Upper lobe of right lung (tissue), 1 donor: ENCODE results near the gene RNF121. TPM values are rescaled to one million over a fixed set of nuclear protein-coding genes. Genes with fewer than 3 reads are reported as not detected.

ENCODE experiments used
- ATAC-seq: fragments of 200-7000 bp; cut with Tn5 transposase; one replicate; pipeline ENCODE4 v1.9.1; 2020; ENCODE audit warnings: mild to moderate bottlenecking, moderate library complexity
- DNase-seq: peaks from one replicate; pipeline ENCODE4 v3.0.0-alpha.2; 2020
- H3K27ac ChIP-seq: fragments of 200-600 bp; one replicate; pipeline ENCODE4 v1.8.0; 2022
- H3K27me3 ChIP-seq: fragments of 200-600 bp; one replicate; pipeline ENCODE4 v1.8.0; 2022; ENCODE audit warnings: mild to moderate bottlenecking
- H3K36me3 ChIP-seq: fragments of 200-600 bp; one replicate; pipeline ENCODE4 v1.8.0; 2022
- H3K4me1 ChIP-seq: fragments of 200-600 bp; one replicate; pipeline ENCODE4 v1.8.0; 2022
- H3K4me3 ChIP-seq: fragments of 200-600 bp; one replicate; pipeline ENCODE4 v1.8.0; 2022; ENCODE audit warnings: mild to moderate bottlenecking
- H3K9me3 ChIP-seq: fragments of 200-600 bp; one replicate; pipeline ENCODE4 v1.8.0; 2022
- intact Hi-C: fragments of 100-400 bp; cut with DNase I; formaldehyde crosslinking; loops from one replicate; pipeline ENCODE4 v1.11.0; 2022
- total RNA-seq: library from RNA; stranded (reverse); fragmentation: NEBNext Ultra II Directional; extraction: Animal tissue kit (Norgen Biotek cat#: 25700); gene quantifications from one replicate; pipeline ENCODE4 v1.2.1, GENCODE V29; 2021
- TF ChIP-seq, protein P1 (sequence below): fragments of 200-600 bp; IDR thresholded peaks from one replicate; pipeline ENCODE4 v1.8.0; 2022; ENCODE audit warnings: antibody characterized with exemption
- donor health status: DM: no; HTN: yes; CAD: no; lungs with severe emphysema.

RNF121 gene
- total RNA-seq, 1 donor from 2014 or later = 26.8 TPM

DNA sequence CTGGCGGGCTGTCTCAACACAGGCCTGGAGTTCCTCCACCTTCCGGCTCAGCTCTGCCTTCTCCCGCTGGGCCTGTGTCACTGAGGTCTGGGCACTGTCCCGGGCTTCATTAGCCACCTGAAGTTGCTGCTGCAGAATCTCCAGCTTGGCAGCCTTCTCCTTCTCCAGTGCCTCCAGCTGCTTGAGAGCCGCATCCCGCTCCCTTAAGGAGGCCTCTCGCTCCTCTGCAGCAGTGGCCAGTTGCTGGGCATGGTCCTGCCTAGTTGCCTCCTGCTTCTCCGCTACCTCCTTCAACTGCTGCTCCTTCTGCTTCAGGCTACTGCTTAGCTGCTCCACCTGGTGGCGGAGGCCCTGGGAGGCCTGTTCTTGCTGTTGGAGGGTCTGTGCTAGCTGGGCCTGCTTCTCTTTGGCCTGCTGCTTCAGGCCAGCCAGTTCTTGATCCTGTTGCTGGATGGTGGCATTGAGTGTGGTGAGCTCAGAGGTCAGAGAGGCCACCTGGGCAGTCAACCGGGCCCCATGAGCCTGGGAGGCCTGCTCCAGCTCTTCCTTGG, 86.7 kb downstream of the RNF121 start:
- intact Hi-C loops = loop anchor here (5.0 kb wide), 1 partner anchor 77 kb away; no protein-coding TSS in a partner anchor
- H3K36me3 ChIP-seq = peaks cover 100% of the 10 kb centered on the region
- H3K9me3 ChIP-seq = no peaks in the 10 kb centered on the region
- H3K27ac ChIP-seq = no peak overlapping the region
- H3K27me3 ChIP-seq = no peaks in the 10 kb centered on the region
- H3K4me3 ChIP-seq = no peak overlapping the region
- peaks cover 13% of the 10 kb centered on the region for H3K4me1 ChIP-seq
- peak; percentile 53 for DNase-seq
- ATAC-seq = no peak
- TF ChIP-seq, protein P1, sequence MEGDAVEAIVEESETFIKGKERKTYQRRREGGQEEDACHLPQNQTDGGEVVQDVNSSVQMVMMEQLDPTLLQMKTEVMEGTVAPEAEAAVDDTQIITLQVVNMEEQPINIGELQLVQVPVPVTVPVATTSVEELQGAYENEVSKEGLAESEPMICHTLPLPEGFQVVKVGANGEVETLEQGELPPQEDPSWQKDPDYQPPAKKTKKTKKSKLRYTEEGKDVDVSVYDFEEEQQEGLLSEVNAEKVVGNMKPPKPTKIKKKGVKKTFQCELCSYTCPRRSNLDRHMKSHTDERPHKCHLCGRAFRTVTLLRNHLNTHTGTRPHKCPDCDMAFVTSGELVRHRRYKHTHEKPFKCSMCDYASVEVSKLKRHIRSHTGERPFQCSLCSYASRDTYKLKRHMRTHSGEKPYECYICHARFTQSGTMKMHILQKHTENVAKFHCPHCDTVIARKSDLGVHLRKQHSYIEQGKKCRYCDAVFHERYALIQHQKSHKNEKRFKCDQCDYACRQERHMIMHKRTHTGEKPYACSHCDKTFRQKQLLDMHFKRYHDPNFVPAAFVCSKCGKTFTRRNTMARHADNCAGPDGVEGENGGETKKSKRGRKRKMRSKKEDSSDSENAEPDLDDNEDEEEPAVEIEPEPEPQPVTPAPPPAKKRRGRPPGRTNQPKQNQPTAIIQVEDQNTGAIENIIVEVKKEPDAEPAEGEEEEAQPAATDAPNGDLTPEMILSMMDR = peak; percentile 13

DNA sequence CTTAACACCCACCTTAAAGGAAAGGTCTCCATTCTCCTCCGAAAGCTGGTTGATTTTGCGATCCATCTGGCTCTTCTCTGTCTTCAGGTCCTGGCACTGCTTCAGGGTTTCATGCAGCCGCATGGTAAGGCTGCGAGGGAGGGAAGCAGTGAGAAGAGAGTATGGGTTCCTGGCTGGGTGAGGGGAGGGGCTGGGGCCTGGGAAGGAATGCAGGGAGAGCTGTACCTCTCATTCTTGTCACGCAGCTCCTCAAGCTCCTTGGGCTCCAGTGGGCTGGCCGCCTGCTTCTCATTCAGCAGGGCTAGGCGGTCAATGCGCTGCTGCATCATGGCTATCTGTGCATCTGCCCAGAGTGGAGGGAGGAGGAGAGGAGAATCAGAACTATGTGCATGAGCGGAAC, 89.3 kb downstream of the RNF121 start:
- ATAC-seq = no peak
- Histone ChIP-seq H3K4me3 (no peak overlapping the region), H3K4me1 (peaks cover 10% of the 10 kb centered on the region), H3K27ac (no peak overlapping the region), H3K36me3 (peaks cover 100% of the 10 kb centered on the region), H3K9me3 (no peaks in the 10 kb centered on the region), H3K27me3 (no peaks in the 10 kb centered on the region)
- intact Hi-C loops = loop anchor here (5.0 kb wide), 1 partner anchor 74 kb away; no protein-coding TSS in a partner anchor
- TF ChIP-seq, protein P1 = no peak
- peak; percentile 49 for DNase-seq

DNA sequence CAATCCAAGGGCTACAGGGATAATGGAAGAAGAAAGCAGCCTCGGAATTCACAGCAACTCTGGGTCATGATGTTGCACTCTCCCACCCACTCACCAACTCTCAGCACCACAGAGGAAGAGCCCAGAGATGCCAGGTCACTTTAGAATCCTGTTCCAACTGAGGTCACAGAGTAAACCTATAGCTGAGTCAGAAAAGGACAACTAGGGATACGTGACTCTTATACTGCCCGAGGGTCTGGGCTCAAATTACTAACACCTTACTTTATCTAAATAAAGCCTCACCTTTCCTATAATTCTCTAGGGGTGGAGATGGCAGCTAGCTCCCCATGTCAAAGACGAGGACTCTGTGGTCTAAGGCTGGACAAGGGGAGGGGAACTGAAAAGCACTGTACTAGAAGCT, 94.5 kb downstream of the RNF121 start:
- Histone ChIP-seq H3K4me1 (peaks cover 13% of the 10 kb centered on the region), H3K27me3 (no peaks in the 10 kb centered on the region), H3K9me3 (no peaks in the 10 kb centered on the region), H3K4me3 (no peak overlapping the region), H3K36me3 (peaks cover 86% of the 10 kb centered on the region), H3K27ac (no peak overlapping the region)
- intact Hi-C loops = no loop called here
- TF ChIP-seq, protein P1 = no peak
- no peak for ATAC-seq
- no peak for DNase-seq

DNA sequence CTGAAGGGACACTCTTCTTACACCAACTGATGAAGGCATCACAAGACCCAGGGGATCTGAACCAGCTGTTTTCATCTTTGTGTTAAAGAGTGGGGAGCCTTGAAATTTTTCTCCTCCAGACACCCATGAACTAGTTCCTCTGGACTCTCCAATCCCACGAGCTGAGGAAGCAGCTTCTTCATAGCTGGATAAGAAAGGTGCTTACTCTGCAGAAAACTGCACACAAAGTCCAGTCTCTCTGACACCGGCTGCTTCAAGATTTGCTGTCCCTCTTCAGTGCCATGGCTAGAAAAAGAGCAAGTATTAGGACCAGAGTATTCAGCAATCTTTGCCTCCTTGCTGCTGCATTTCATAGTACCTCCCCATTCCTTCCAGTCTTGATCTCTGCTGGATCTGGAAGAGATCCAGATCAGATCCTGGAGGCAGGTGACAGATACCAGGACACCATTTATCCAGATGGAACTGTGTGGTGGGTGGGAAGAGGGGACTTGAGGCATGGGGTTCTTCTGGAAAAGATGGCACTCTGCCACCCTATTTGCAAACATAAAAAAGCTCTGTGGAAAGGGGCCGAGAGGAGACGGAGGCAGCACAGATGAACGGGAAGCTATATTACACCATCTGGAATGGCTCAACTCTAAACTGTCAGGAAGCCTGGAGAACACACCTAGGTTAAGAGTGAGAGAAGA, 95.4 kb downstream of the RNF121 start:
- TF ChIP-seq, protein P1 = no peak
- peak; percentile 7 for DNase-seq
- Histone ChIP-seq H3K27ac (no peak overlapping the region), H3K27me3 (no peaks in the 10 kb centered on the region), H3K9me3 (no peaks in the 10 kb centered on the region), H3K36me3 (peaks cover 86% of the 10 kb centered on the region), H3K4me3 (no peak overlapping the region), H3K4me1 (peaks cover 13% of the 10 kb centered on the region)
- ATAC-seq = no peak
- intact Hi-C loops = no loop called here

DNA sequence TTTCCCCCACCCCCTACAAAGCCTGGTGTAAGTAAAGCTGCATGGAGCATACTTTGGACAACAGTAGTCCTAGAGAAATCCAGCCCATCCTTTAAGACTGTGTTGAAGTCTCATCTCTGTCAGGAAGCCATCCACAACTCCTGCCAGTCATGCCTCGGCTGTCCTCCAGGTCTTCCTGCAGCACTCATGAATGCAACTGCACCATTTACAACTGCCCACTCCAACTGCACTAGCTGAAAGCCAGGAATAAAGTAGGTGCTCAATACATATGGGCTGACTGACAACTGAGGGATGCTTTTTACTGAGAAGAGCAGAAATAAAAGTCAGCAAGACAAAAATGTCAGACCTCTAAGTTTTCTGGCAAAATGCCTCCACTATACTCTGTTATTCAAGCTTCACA, 97.2 kb downstream of the RNF121 start:
- DNase-seq (no peak), ATAC-seq (no peak)
- Histone ChIP-seq H3K27me3 (no peaks in the 10 kb centered on the region), H3K27ac (no peak overlapping the region), H3K9me3 (no peaks in the 10 kb centered on the region), H3K4me3 (no peak overlapping the region), H3K36me3 (peaks cover 86% of the 10 kb centered on the region), H3K4me1 (peaks cover 22% of the 10 kb centered on the region)
- TF ChIP-seq, protein P1 = no peak
- intact Hi-C loops = loop anchor here (5.0 kb wide), 1 partner anchor 61 kb away; no protein-coding TSS in a partner anchor
